HL-60 (cell line): ENCODE measurements around the gene EML6.

Experiments used
- DNase-seq, 2 experiments: peaks; one replicate each; pipeline ENCODE4 v3.0.0-alpha.2; 2010 to 2020; ENCODE audit warnings: low read depth in 1 of 2, low spot score in 1 of 2
- H3K27ac ChIP-seq: fragments of 250-450 bp; sonication (Bioruptor Pico); replicated peaks from 2 replicates; pipeline ENCODE4 v1.5.1; 2020; ENCODE audit warnings: mild to moderate bottlenecking, moderate library complexity
- H3K27me3 ChIP-seq: fragments of 250-450 bp; sonication (Bioruptor Pico); 2 replicates; pipeline ENCODE4 v1.5.1; 2021; ENCODE audit warnings: mild to moderate bottlenecking, moderate library complexity; ENCODE audit not compliant: insufficient read depth, poor library complexity, severe bottlenecking
- H3K4me3 ChIP-seq: replicated peaks from 2 replicates; pipeline ENCODE4 v1.5.1; 2011; ENCODE audit warnings: mild to moderate bottlenecking, control low read depth, low read length; ENCODE audit not compliant: insufficient read depth
- CTCF ChIP-seq: IDR thresholded peaks from one replicate; pipeline ENCODE4 v1.5.1; 2011; ENCODE audit warnings: low read length, control low read depth, inconsistent platforms; ENCODE audit not compliant: insufficient read depth
- GABPA ChIP-seq: IDR thresholded peaks from 2 replicates; pipeline ENCODE4 v1.6.1; 2012; ENCODE audit warnings: low read depth
- POLR2AphosphoS5 ChIP-seq: IDR thresholded peaks from 2 replicates; pipeline ENCODE4 v1.6.1; 2012; ENCODE audit warnings: low read depth
- REST ChIP-seq: IDR thresholded peaks from 2 replicates; pipeline ENCODE4 v1.6.1; 2012; ENCODE audit warnings: low read depth; ENCODE audit not compliant: insufficient replicate concordance
- SPI1 ChIP-seq: IDR thresholded peaks from 2 replicates; pipeline ENCODE4 v1.6.1; 2012; ENCODE audit warnings: low read depth, mild to moderate bottlenecking, borderline replicate concordance

Gene EML6

GRCh38 chr2:54773233-54773632 is 49.8 kb downstream of the EML6 start:
- no peak for TF ChIP-seq POLR2AphosphoS5
- no peak for TF ChIP-seq GABPA
- no peak for TF ChIP-seq CTCF
- TF ChIP-seq REST, result no peak
- TF ChIP-seq SPI1, result no peak
- no peaks in the 10 kb centered on the region for H3K27me3 ChIP-seq
- H3K27ac ChIP-seq, result no peak overlapping the region
- no peak overlapping the region for H3K4me3 ChIP-seq
- DNase-seq, result no peak

GRCh38 chr2:54773838-54774237 is 50.4 kb downstream of the EML6 start:
- TF ChIP-seq SPI1 (no peak), REST (no peak), CTCF (no peak), POLR2AphosphoS5 (no peak), GABPA (no peak)
- no peak for DNase-seq

GRCh38 chr2:54775710-54776109 is 52.2 kb downstream of the EML6 start:
- DNase-seq, result no peak
- Histone ChIP-seq H3K4me3 (no peak overlapping the region), H3K27me3 (no peaks in the 10 kb centered on the region), H3K27ac (no peak overlapping the region)
- TF ChIP-seq POLR2AphosphoS5 (no peak), REST (no peak), SPI1 (no peak), CTCF (no peak), GABPA (no peak)

More at GRCh38 chr2:54773838-54774237, 50.4 kb downstream of the EML6 start:
- Histone ChIP-seq H3K4me3 (no peak overlapping the region), H3K27ac (no peak overlapping the region), H3K27me3 (no peaks in the 10 kb centered on the region)
